HEK293 (cell line): ENCODE data around the gene PPP1R3G.

Source experiments
- CTCF ChIP-seq: fragments of 450-650 bp; formaldehyde crosslinking; IDR thresholded peaks from 2 replicates; pipeline ENCODE4 v1.5.1; 2016; ENCODE audit warnings: missing biosample characterization, missing genetic modification characterization
- ZBTB49 ChIP-seq: fragments of 450-650 bp; formaldehyde crosslinking; IDR thresholded peaks from 2 replicates; pipeline ENCODE4 v1.5.1; 2016; ENCODE audit warnings: missing biosample characterization, missing genetic modification characterization, low read depth
- ZNF138 ChIP-seq: fragments of 450-650 bp; formaldehyde crosslinking; IDR thresholded peaks from 2 replicates; pipeline ENCODE4 v1.5.1; 2016; ENCODE audit warnings: missing biosample characterization, missing genetic modification characterization, borderline replicate concordance
- ZNF146 ChIP-seq: fragments of 450-650 bp; formaldehyde crosslinking; IDR thresholded peaks from 2 replicates; pipeline ENCODE4 v1.5.1; 2016; ENCODE audit warnings: missing biosample characterization, missing genetic modification characterization

GRCh38 chr6:5109436-5109835 is 24.3 kb downstream of the PPP1R3G start:
- TF ChIP-seq CTCF, result no peak
- TF ChIP-seq ZNF138 (tag by site-specific recombination), result no peak
- TF ChIP-seq ZBTB49, result no peak
- no peak for TF ChIP-seq ZNF146 (tag by site-specific recombination)
